ENCODE results near the gene APH1A. TPM values are rescaled to one million over a fixed set of nuclear protein-coding genes. Genes with fewer than 3 reads are reported as not detected.

APH1A gene
- total and polyA plus RNA-seq, 10 of the 15 experiments (the other 5 are each of a cell fraction or from before 2014, with no cell fraction given): 6.7 to 130 (median 87.7) TPM

- no peak for TF ChIP-seq POLR2A (IDR thresholded peaks at IDR 0.05; ENCODE audit: low read depth, low read length)
- no peak for TF ChIP-seq E2F4 (IDR thresholded peaks at IDR 0.05; ENCODE audit: low read depth, low read length)
- TF ChIP-seq PAX5 (IDR thresholded peaks at IDR 0.05; ENCODE audit: borderline replicate concordance, low read depth, low read length): no peak
- peak; percentile 87; the same call in 1 of the 2 replicates for TF ChIP-seq MEF2A (IDR thresholded peaks at IDR 0.05; ENCODE audit: insufficient read depth, low read depth, low read length)
- no peak for TF ChIP-seq NFYA (IDR thresholded peaks at IDR 0.05; ENCODE audit: borderline replicate concordance, low read depth, low read length)
- peak; percentile 96 for TF ChIP-seq JUNB (IDR thresholded peaks at IDR 0.05)
- TF ChIP-seq NFYB (IDR thresholded peaks at IDR 0.05; ENCODE audit: insufficient read depth, low read depth, low read length): no peak
- no peak for TF ChIP-seq CTCF (IDR thresholded peaks at IDR 0.05 in 2 of 3, conservative IDR thresholded peaks at IDR 0.05 in 1 of 3; ENCODE audit: control insufficient read depth in 2 of 3, extremely low read depth in 1 of 3, insufficient read depth in 1 of 3, low read depth in 3 of 3, low read length in 3 of 3)
- TF ChIP-seq IRF3 (IDR thresholded peaks at IDR 0.05): no peak
- TF ChIP-seq RUNX3 (IDR thresholded peaks at IDR 0.05; ENCODE audit: low read length): peak; percentile 50
- TF ChIP-seq FOS (IDR thresholded peaks at IDR 0.05; ENCODE audit: borderline replicate concordance, extremely low read depth, insufficient read length): no peak
- no peak for TF ChIP-seq MEF2B (IDR thresholded peaks at IDR 0.05; ENCODE audit: partially characterized antibody, poor library complexity, severe bottlenecking)
- TF ChIP-seq HCFC1 (IDR thresholded peaks at IDR 0.05; ENCODE audit: low read length): no peak
Measured at GRCh38 chr1:150273311-150273710, 4.5 kb upstream of the APH1A start (continued).
